Keratinocyte (primary cell): Measurements from ENCODE around the gene INPP5A. TPM values are rescaled to one million over a fixed set of nuclear protein-coding genes. Genes with fewer than 3 reads are reported as not detected.

Source experiments
- DNase-seq: peaks from one replicate; pipeline ENCODE4 v3.0.0-alpha.2; 2011; ENCODE audit warnings: low read depth, missing footprints, low spot score
- FAIRE-seq: peaks from 2 replicates; lab custom pipeline; 2011; peaks lifted over from hg19 to GRCh38; lab: Jason Lieb, UNC
- H2AFZ ChIP-seq: 2 replicates; pipeline ENCODE4 v1.6.0; 2012; ENCODE audit warnings: low read length, control low read depth, inconsistent platforms; ENCODE audit not compliant: control insufficient read depth
- H3K27ac ChIP-seq: 2 replicates; pipeline ENCODE4 v1.5.1; 2011; ENCODE audit warnings: low read length; ENCODE audit not compliant: control insufficient read depth, insufficient read depth
- H3K27me3 ChIP-seq: 3 replicates; pipeline ENCODE4 v1.6.0; 2011; ENCODE audit warnings: low read length; ENCODE audit not compliant: control insufficient read depth, insufficient read depth; ENCODE audit errors: extremely low read depth
- H3K36me3 ChIP-seq, 2 experiments: 2 replicates in 1 of 2; 3 replicates in 1 of 2; pipeline ENCODE4 v1.5.1; 2011; ENCODE audit warnings: low read length in 2 of 2, mild to moderate bottlenecking in 1 of 2; ENCODE audit not compliant: control insufficient read depth in 2 of 2, insufficient read depth in 2 of 2; ENCODE audit errors: extremely low read depth in 1 of 2
- H3K4me1 ChIP-seq: 3 replicates; pipeline ENCODE4 v1.5.1; 2011; ENCODE audit warnings: low read length; ENCODE audit not compliant: control insufficient read depth, insufficient read depth; ENCODE audit errors: extremely low read depth
- H3K4me2 ChIP-seq: 3 replicates; pipeline ENCODE4 v1.6.0; 2011; ENCODE audit warnings: low read depth, low read length; ENCODE audit not compliant: control insufficient read depth, insufficient read depth; ENCODE audit errors: extremely low read depth
- H3K4me3 ChIP-seq, 3 experiments: fragments of 200-600 bp in 1 of 3; sonication (generic) in 1 of 3; 2 replicates in 2 of 3; 3 replicates in 1 of 3; pipeline ENCODE4 v1.5.1; 2011 to 2016; ENCODE audit warnings: low read length in 3 of 3, mild to moderate bottlenecking in 3 of 3, control low read depth in 2 of 3, inconsistent platforms in 1 of 3, low read depth in 1 of 3, mixed read lengths in 1 of 3, mixed run types in 1 of 3, moderate library complexity in 1 of 3; ENCODE audit not compliant: control insufficient read depth in 2 of 3, insufficient read depth in 2 of 3; ENCODE audit errors: extremely low read depth in 1 of 3
- H3K79me2 ChIP-seq: 2 replicates; pipeline ENCODE4 v1.6.0; 2012; ENCODE audit warnings: low read length; ENCODE audit not compliant: control insufficient read depth, insufficient read depth
- H3K9ac ChIP-seq: 3 replicates; pipeline ENCODE4 v1.6.0; 2011; ENCODE audit warnings: low read length; ENCODE audit not compliant: control insufficient read depth, insufficient read depth; ENCODE audit errors: extremely low read depth
- H3K9me1 ChIP-seq: 3 replicates; pipeline ENCODE4 v1.6.0; 2011; ENCODE audit warnings: low read length; ENCODE audit not compliant: control insufficient read depth, insufficient read depth; ENCODE audit errors: extremely low read depth
- H3K9me3 ChIP-seq: 2 replicates; pipeline ENCODE4 v1.5.1; 2012; ENCODE audit warnings: low read depth, low read length; ENCODE audit not compliant: control insufficient read depth
- H4K20me1 ChIP-seq: 3 replicates; pipeline ENCODE4 v1.6.0; 2011; ENCODE audit warnings: low read length; ENCODE audit not compliant: control insufficient read depth, insufficient read depth; ENCODE audit errors: extremely low read depth
- CTCF ChIP-seq, 3 experiments: IDR thresholded peaks in 1 of 3; conservative IDR thresholded peaks in 1 of 3; optimal IDR thresholded peaks in 1 of 3; 2 replicates in 2 of 3; 3 replicates in 1 of 3; pipeline versions ENCODE3 to v1.5.1; 2011; ENCODE audit warnings: low read length in 3 of 3, mild to moderate bottlenecking in 3 of 3, moderate library complexity in 2 of 3, control low read depth in 1 of 3, inconsistent platforms in 1 of 3; ENCODE audit not compliant: insufficient read depth in 2 of 3; ENCODE audit errors: extremely low read depth in 1 of 3
- EZH2 ChIP-seq: IDR thresholded peaks from one replicate; pipeline ENCODE4 v1.6.1; 2012; ENCODE audit warnings: inconsistent platforms, mild to moderate bottlenecking, low read length, moderate library complexity
- dilution Hi-C: fragments of 300-500 bp; cut with MboI; formaldehyde crosslinking; loops from one replicate; pipeline ENCODE4 v1.7.0; 2020; ENCODE audit warnings: low sequenced_read_pairs; ENCODE audit not compliant: extremely low pct_ligation_motif_present
- polyA plus RNA-seq, 5 experiments: library from polyadenylated mRNA; depleted of rRNA in 3 of 5; stranded (reverse) in 3 of 5; stranded (forward) in 1 of 5; unstranded in 1 of 5; fragments of >200 nt; gene quantifications; 1 replicate in 1 of 5; 2 replicates in 3 of 5; 3 replicates in 1 of 5; pipeline versions ENCODE4 v1.2.1 to v1.2.3, GENCODE V29; 2011 to 2012; ENCODE audit warnings: missing spikeins in 2 of 5, low read depth in 1 of 5, low replicate concordance in 1 of 5

The INPP5A gene
- polyA plus RNA-seq, 1 donor (not counting 4 experiments of a cell fraction or from before 2014, with no cell fraction given) = 11.2 TPM

- Histone ChIP-seq H3K4me3 (no peak overlapping the region), H3K9ac (no peak overlapping the region), H3K27ac (no peak overlapping the region), H3K4me1 (no peaks in the 10 kb centered on the region), H3K27me3 (no peaks in the 10 kb centered on the region), H3K79me2 (no peaks in the 10 kb centered on the region), H4K20me1 (no peaks in the 10 kb centered on the region), H3K4me2 (no peak overlapping the region), H2AFZ (no peak overlapping the region), H3K36me3 (no peaks in the 10 kb centered on the region), H3K9me1 (no peaks in the 10 kb centered on the region), H3K9me3 (peaks cover 2% of the 10 kb centered on the region)
- dilution Hi-C loops = no loop called here
- no peak for DNase-seq
- TF ChIP-seq EZH2 (no peak), CTCF (optimal IDR thresholded peaks at IDR 0.05 in 1 of 3, IDR thresholded peaks at IDR 0.05 in 1 of 3, conservative IDR thresholded peaks at IDR 0.05 in 1 of 3; ENCODE audit: extremely low read depth in 1 of 3, insufficient read depth in 2 of 3, low read length in 3 of 3) (no peak)
- FAIRE-seq = no peak
Observed at GRCh38 chr10:132776186-132776585, 238.6 kb downstream of the INPP5A start.

- dilution Hi-C loops = no loop called here
- H3K36me3 ChIP-seq = no peaks in the 10 kb centered on the region
- H2AFZ ChIP-seq = no peak overlapping the region
- no peak for TF ChIP-seq CTCF (optimal IDR thresholded peaks at IDR 0.05 in 1 of 3, IDR thresholded peaks at IDR 0.05 in 1 of 3, conservative IDR thresholded peaks at IDR 0.05 in 1 of 3; ENCODE audit: extremely low read depth in 1 of 3, insufficient read depth in 2 of 3, low read length in 3 of 3)
- no peak for TF ChIP-seq EZH2
- H4K20me1 ChIP-seq = no peaks in the 10 kb centered on the region
- H3K9me3 ChIP-seq = no peaks in the 10 kb centered on the region
- FAIRE-seq = no peak
- H3K27me3 ChIP-seq = no peaks in the 10 kb centered on the region
- H3K79me2 ChIP-seq = no peaks in the 10 kb centered on the region
- H3K4me3 ChIP-seq = no peak overlapping the region
- H3K9me1 ChIP-seq = no peaks in the 10 kb centered on the region
- no peak overlapping the region for H3K9ac ChIP-seq
- H3K4me1 ChIP-seq = no peaks in the 10 kb centered on the region
- H3K4me2 ChIP-seq = no peak overlapping the region
- H3K27ac ChIP-seq = no peak overlapping the region
- no peak for DNase-seq
Observed at GRCh38 chr10:132776821-132777220, 239.2 kb downstream of the INPP5A start.
